GM19397 (cell line): ENCODE data around the gene ATP10B.
A peak's percentile ranks its signal among the peaks of the same experiment; 100 is the strongest.

Experiments used
- ATAC-seq: cut with Tn5 transposase; IDR thresholded peaks from one replicate; pipeline ENCODE4 v1.9.1; 2021; ENCODE audit warnings: mild to moderate bottlenecking, moderate library complexity; ENCODE audit not compliant: unreplicated experiment

Gene ATP10B

DNA sequence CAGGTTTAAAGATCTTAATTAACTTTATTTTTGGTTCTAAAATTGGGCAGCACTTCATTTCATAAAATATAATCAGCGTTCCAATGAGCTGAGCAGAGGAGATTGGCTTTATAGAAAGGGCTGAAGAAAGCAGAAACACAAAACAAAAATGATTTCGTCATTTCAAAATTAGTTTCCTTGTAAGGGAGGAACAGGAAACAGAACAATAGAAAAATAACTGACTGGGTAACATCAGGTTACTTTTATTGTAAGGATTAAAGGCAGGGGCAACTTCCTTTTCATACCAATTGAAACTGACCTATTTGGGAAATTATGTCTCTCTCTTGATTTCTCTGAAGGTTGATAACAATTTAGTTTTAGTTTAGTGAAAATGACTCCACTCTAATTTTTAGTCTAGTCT is 157.1 kb downstream of the ATP10B start:
- ATAC-seq, result no peak

DNA sequence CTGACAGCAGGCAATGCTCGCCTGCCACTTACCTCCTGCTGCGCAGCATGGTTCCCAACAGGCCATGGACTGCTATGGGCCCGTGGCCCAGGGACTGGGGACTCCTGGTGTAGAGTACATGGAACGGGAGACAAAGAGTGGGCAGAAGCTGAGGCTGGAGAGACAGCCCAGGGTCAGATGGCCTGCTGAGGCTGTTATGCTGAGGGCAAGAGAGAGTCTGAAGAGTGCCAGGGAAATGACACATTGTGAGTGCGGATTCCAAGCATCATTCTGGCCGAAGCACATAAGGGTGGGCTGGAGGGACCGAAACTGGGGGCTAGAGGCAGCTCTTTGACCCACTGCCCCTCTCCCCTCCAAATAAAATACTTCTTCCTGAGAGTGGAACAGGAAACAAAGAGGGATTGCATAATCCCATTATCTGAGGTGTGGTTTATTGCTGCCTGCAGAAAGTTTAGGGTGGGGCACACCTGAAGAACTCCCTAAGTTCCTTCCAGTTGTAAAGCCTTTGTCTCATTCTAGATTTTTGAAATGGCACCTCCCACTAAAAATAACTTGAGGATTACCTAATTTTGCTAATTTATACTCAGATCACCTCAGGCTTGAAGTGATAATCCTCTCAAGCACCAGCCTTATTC is 158.1 kb downstream of the ATP10B start:
- ATAC-seq, result no peak

DNA sequence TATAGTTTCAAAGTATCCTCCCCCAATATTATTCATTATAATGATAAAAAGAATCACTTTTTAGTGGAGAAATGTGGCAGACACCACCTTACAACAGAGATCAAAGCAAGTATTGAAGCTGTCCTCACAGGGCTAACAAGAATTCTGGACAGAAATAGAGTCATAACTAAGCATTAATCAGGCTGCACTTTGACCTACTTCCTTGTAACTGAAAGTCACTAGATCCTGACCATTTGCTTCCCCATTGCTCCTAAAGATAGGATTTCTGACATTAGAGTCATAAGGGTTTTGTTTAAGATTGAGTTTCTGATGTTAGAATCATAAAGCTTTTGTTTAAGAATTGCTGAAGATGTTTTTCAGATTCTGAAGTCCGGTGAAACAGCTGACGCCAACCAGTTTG is 159.7 kb downstream of the ATP10B start:
- no peak for ATAC-seq

GRCh38 chr5:160685695-160686094 is 166.3 kb downstream of the ATP10B start:
- ATAC-seq, result peak; percentile 85

DNA sequence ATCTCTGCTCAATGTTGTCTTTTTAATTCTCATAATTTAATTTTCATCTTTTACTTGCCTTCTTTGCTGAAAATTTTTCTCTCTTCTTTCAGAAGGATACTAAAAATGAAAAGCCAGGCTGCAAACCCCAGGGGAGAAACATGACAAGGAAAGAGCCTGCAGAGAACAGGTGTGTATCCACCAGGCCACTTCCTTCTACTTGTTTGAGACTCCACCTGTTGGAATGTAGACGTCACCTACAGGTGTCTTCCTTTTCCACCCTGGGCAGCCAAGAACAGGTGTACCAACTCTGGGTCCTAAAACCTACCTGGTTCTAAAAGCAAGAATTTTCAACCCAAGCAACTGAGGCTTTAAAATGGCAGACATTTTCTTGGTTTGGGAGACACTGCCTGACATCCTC is 166.8 kb downstream of the ATP10B start:
- ATAC-seq, result peak; percentile 29

GRCh38 chr5:160679567-160680309 is 172.3 kb downstream of the ATP10B start:
- ATAC-seq, result no peak

DNA sequence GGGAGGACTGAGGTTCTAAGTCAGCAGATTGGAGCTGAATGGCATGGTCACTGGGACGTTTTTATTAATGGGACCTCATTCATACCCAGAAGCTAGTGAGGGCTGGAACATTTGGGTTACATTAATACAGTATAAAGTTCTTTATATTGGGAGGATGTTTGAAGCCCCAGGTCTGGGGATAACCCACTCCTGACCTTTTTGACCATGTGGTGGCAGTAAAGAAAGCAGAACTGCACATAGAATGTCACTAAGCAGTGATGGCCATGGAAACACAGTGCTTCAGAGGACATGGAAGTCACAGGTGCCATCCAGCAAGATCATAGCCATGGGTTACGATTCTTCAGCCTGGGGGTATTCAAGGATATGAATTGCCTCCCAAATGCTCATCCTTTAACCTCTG is 176.0 kb downstream of the ATP10B start:
- no peak for ATAC-seq

GRCh38 chr5:160674901-160675300 is 177.1 kb downstream of the ATP10B start:
- no peak for ATAC-seq

DNA sequence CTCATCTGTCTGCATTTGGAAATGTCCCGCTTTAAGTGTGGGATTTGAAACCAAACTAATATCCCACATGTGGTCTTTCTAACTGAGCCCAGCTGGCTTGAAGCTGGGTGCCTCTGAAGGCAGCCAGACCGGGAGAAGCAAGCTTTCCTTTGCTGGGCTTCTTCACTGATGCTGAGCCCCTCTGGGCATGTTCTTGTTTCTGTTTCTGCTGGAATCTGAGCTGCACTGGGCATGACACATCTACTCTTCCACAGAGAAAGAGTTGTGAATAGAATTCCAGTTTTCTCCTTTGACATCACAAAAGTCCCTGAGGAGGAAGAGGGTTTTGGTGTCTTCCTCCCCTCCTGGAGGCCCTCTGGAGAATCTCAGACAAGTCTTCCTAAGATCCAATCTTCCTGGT is 179.5 kb downstream of the ATP10B start:
- ATAC-seq, result no peak

- ATAC-seq, result no peak
These were observed 183.7 kb downstream of the ATP10B start for GRCh38 chr5:160668356-160668755.

DNA sequence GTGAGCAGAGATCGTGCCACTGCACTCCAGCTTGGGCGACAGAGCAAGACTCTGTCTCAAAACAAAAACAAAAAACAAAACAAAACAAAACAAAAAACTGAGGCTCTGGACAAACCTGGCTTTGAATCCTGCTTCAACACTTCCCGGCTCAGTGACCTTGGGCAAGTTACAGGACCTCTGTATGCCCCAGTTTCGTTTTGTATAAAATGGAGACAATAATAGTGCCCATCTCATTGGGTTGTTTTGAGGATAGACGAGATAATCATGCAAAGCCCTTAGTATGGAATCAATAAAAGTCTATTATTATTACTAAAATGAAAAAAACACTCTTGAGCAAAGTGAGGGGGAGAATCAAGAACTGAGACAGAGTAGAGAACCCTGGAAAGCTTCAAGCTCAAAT is 184.9 kb downstream of the ATP10B start:
- no peak for ATAC-seq

GRCh38 chr5:160665460-160665859 is 186.6 kb downstream of the ATP10B start:
- peak; percentile 71 for ATAC-seq

DNA sequence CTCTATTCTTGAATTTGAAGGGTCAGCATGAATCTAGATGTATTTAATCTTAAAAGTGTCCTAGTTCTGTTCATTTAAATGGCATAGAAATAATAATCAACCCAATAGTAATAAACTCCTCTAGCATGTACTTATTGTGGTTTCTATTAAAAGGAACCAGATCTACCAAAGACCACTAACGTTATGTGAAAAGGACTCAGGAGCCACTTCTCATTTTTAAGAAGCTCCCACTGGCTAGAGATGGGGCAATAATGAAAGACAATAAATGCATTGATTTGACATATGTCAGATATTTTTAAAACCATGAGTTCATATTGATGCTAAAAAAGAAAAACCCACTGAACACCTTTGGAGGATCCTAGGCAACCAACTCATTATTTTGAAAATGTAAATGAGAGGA is 191.9 kb downstream of the ATP10B start:
- no peak for ATAC-seq

GRCh38 chr5:160657622-160658458 is 194.2 kb downstream of the ATP10B start:
- ATAC-seq, result no peak

- ATAC-seq, result no peak
These were observed 194.9 kb downstream of the ATP10B start for GRCh38 chr5:160657068-160657507.

DNA sequence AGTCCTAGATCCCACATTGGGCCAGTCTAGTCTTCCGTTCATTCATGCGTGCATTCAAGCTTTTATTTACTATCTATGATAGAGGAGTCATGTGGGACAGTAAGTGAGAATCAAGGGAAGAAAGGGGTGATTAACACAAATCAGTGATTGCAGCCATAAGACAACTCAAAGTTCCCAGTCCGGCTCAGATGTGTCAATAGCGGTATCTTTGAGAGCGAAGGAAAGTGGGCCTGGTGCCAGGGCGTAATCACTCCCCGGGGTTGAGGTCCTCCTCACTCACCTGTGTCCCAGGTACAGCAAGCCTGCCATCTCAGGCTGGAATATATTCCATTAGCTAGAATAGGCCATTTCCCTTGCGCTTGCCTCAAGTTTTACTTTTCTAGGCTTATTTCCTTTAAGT is 196.3 kb downstream of the ATP10B start:
- ATAC-seq, result no peak

DNA sequence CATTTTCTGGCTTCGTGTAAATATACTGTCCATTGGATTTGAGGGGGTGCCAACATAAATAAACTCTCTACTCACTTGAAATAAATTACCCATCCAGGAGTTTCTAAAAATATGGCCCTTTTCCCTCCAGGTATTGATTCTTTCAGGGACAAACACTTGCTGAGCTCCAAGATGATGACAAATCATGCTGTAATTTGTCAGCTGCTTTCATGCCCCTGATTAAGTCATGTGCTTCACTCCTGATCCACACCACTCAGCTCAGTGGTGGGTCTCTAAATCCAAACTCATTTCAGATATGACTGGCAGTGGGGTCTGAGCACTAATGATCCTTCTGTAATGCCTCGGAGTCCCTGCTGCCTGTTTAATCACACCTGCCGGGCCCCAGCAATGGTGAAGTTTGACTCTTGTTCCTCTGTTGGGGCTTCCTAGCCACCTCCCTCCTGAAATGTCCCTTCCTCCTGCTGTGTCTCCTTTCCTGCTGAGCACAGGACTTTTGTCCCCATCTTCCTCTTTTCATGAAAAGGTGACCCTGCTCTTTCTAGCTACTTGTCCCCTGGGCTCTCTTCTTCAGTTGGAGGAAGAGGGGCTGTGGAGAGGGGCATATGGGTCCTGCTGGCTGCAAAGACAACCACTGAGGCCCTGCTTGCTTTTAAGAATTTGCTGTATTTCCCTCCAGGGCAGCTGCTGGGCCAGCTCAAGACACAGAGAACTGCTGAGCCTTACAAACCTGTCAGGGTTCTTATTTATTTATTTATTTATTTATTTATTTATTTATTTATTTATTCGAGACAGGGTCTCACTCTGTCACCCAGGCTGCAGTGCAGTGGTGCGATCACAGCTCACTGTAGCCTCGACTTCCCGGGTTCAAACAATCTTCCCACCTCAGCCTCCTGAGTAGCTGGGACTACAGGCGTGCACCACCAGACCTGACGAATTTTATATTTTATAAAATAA is 200.0 kb downstream of the ATP10B start:
- ATAC-seq, result no peak

GRCh38 chr5:160649304-160649703 is 202.7 kb downstream of the ATP10B start:
- ATAC-seq, result no peak

- ATAC-seq, result no peak
These were observed 206.0 kb downstream of the ATP10B start for GRCh38 chr5:160646033-160646432.

GRCh38 chr5:160643616-160644240 is 208.3 kb downstream of the ATP10B start:
- no peak for ATAC-seq
